ENCODE data around the gene SMCO4.

Gene SMCO4

DNA sequence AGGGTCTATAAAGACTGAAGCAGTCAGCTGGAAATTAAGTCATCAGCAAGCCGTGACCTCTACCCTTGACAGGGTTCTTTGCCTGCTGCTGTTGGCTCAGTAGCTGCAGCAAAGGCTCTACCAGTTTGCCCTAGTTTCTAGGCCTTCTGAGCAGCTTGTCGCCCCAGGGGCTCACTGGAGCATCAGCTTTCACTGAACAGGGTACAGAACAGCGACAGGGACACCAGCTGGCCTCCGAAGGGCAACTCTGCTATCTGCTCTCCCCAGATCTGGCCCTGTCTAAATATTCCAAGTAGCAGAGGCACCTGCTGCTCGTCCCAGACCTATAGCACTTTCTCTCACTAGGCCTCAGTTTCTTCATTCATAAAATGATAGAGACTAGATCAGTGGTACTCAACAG is 42.4 kb downstream of the SMCO4 start:
- no peak for DNase-seq (ENCODE audit: low read depth)
- H3K4me3 ChIP-seq (ENCODE audit: control insufficient read depth, low read depth, low read length): no peak overlapping the region
- no peak for TF ChIP-seq CTCF (conservative IDR thresholded peaks at IDR 0.05; ENCODE audit: control insufficient read depth, insufficient read depth, low read depth, low read length)

DNA sequence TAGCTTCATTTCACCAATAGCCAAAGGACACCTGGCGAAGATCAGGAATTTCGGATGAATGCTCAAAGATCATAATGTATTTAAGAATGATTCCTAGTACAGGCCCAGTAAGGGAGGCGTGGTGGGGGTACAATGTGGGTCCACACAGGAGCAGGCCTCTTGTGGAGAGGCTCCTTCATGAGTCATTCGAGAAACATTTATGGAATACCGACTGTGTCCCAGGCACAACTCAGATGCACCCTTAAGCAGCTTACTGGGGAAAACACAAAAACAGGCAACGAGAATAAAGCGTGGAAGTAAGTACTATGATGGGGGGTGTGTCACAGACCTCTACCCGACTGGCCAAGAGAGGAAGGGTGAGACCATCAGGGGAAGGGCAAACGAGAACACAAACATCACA is 44.5 kb downstream of the SMCO4 start:
- no peak for TF ChIP-seq CTCF (conservative IDR thresholded peaks at IDR 0.05; ENCODE audit: control insufficient read depth, insufficient read depth, low read depth, low read length)
- H3K4me3 ChIP-seq (ENCODE audit: control insufficient read depth, low read depth, low read length): no peak overlapping the region
- DNase-seq (ENCODE audit: low read depth): peak; percentile 25

GRCh38 chr11:93498161-93498560 is 45.0 kb downstream of the SMCO4 start:
- TF ChIP-seq CTCF (conservative IDR thresholded peaks at IDR 0.05; ENCODE audit: control insufficient read depth, insufficient read depth, low read depth, low read length): no peak
- DNase-seq (ENCODE audit: low read depth): no peak
- H3K4me3 ChIP-seq (ENCODE audit: control insufficient read depth, low read depth, low read length): no peak overlapping the region

GRCh38 chr11:93497596-93497995 is 45.6 kb downstream of the SMCO4 start:
- no peak for TF ChIP-seq CTCF (conservative IDR thresholded peaks at IDR 0.05; ENCODE audit: control insufficient read depth, insufficient read depth, low read depth, low read length)
- no peak overlapping the region for H3K4me3 ChIP-seq (ENCODE audit: control insufficient read depth, low read depth, low read length)
- no peak for DNase-seq (ENCODE audit: low read depth)

- no peak for TF ChIP-seq CTCF (conservative IDR thresholded peaks at IDR 0.05; ENCODE audit: control insufficient read depth, insufficient read depth, low read depth, low read length)
- no peak for DNase-seq (ENCODE audit: low read depth)
- no peak overlapping the region for H3K4me3 ChIP-seq (ENCODE audit: control insufficient read depth, low read depth, low read length)
Observed at GRCh38 chr11:93494357-93494756, 48.8 kb downstream of the SMCO4 start.

DNA sequence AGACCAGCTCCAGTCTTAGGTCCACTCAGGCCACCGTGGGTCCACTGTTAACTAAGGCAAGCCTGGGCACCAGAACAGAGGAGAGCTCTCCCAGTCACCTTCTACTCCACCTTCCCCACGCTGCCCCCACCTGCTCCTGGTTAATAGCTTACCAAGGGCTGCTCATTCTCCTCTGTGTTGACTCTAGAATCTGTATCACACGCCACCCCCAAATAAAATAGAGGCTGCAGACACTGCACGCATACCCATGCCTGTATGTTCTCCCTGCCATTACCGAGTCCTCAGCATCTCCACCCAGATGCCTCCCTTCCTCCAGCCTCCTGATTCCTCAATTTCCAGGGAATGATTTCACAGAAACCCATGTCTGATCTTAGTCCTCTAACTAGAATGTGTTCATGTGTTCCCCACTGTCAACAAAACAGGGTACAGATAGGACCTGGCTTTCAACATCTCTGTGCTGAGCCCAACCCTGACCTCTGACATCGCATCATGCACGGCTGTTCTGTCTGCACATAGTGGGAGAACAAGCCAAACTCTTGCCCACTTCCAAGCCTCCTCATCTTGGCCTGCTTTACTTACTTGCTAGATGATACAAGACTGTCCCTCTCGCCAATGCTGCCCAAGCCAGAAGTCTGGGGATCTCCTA is 49.8 kb downstream of the SMCO4 start:
- no peak overlapping the region for H3K4me3 ChIP-seq (ENCODE audit: control insufficient read depth, low read depth, low read length)
- no peak for TF ChIP-seq CTCF (conservative IDR thresholded peaks at IDR 0.05; ENCODE audit: control insufficient read depth, insufficient read depth, low read depth, low read length)
- DNase-seq (ENCODE audit: low read depth): no peak
